ENCODE results near the gene PRSS56. TPM values are rescaled to one million over a fixed set of nuclear protein-coding genes. Genes with fewer than 3 reads are reported as not detected.

PRSS56 gene
- total RNA-seq, 1 donor: not detected

GRCh38 chr2:232535761-232536530, 15.8 kb downstream of the PRSS56 start:
- peaks cover 15% of the 10 kb centered on the region for H3K4me1 ChIP-seq (ENCODE audit: insufficient read depth, low read length)
- H3K27me3 ChIP-seq (ENCODE audit: insufficient read depth, low read length): no peaks in the 10 kb centered on the region
- no peak overlapping the region for H3K4me3 ChIP-seq (ENCODE audit: low read length)
- H3K9me3 ChIP-seq (ENCODE audit: low read depth, low read length): no peaks in the 10 kb centered on the region

GRCh38 chr2:232537079-232537478, 16.9 kb downstream of the PRSS56 start:
- Histone ChIP-seq H3K27me3 (ENCODE audit: insufficient read depth, low read length) (no peaks in the 10 kb centered on the region), H3K4me3 (ENCODE audit: low read length) (no peak overlapping the region), H3K9me3 (ENCODE audit: low read depth, low read length) (no peaks in the 10 kb centered on the region), H3K4me1 (ENCODE audit: insufficient read depth, low read length) (peaks cover 15% of the 10 kb centered on the region)

- peaks cover 15% of the 10 kb centered on the region for H3K4me1 ChIP-seq (ENCODE audit: insufficient read depth, low read length)
- H3K4me3 ChIP-seq (ENCODE audit: low read length): no peak overlapping the region
- no peaks in the 10 kb centered on the region for H3K27me3 ChIP-seq (ENCODE audit: insufficient read depth, low read length)
- no peaks in the 10 kb centered on the region for H3K9me3 ChIP-seq (ENCODE audit: low read depth, low read length)
Observed at GRCh38 chr2:232537499-232537898, 17.3 kb downstream of the PRSS56 start.

GRCh38 chr2:232538671-232539070, 18.5 kb downstream of the PRSS56 start:
- H3K4me3 ChIP-seq (ENCODE audit: low read length): no peak overlapping the region
- H3K27me3 ChIP-seq (ENCODE audit: insufficient read depth, low read length): no peaks in the 10 kb centered on the region

GRCh38 chr2:232539298-232540231, 19.4 kb downstream of the PRSS56 start, which contains the start of gene CHRNG:
TSS of gene CHRNG (plus strand) at chr2:232539692. CDS start at chr2:232539748, 56 bp downstream.
- Histone ChIP-seq H3K4me1 (ENCODE audit: insufficient read depth, low read length) (peaks cover 15% of the 10 kb centered on the region), H3K9me3 (ENCODE audit: low read depth, low read length) (no peaks in the 10 kb centered on the region), H3K27me3 (ENCODE audit: insufficient read depth, low read length) (no peaks in the 10 kb centered on the region), H3K4me3 (ENCODE audit: low read length) (no peak within 1 kb of the TSS)

More at GRCh38 chr2:232538671-232539070, 18.5 kb downstream of the PRSS56 start:
- no peaks in the 10 kb centered on the region for H3K9me3 ChIP-seq (ENCODE audit: low read depth, low read length)
- peaks cover 15% of the 10 kb centered on the region for H3K4me1 ChIP-seq (ENCODE audit: insufficient read depth, low read length)

GRCh38 chr2:232540441-232541041, 20.4 kb downstream of the PRSS56 start:
- H3K27me3 ChIP-seq (ENCODE audit: insufficient read depth, low read length): no peaks in the 10 kb centered on the region
- no peak overlapping the region for H3K4me3 ChIP-seq (ENCODE audit: low read length)
- peaks cover 15% of the 10 kb centered on the region for H3K4me1 ChIP-seq (ENCODE audit: insufficient read depth, low read length)
- H3K9me3 ChIP-seq (ENCODE audit: low read depth, low read length): no peaks in the 10 kb centered on the region

GRCh38 chr2:232541195-232541960, 21.2 kb downstream of the PRSS56 start:
- H3K4me1 ChIP-seq (ENCODE audit: insufficient read depth, low read length): peaks cover 21% of the 10 kb centered on the region
- no peaks in the 10 kb centered on the region for H3K9me3 ChIP-seq (ENCODE audit: low read depth, low read length)
- no peaks in the 10 kb centered on the region for H3K27me3 ChIP-seq (ENCODE audit: insufficient read depth, low read length)
- H3K4me3 ChIP-seq (ENCODE audit: low read length): no peak overlapping the region

- H3K4me3 ChIP-seq (ENCODE audit: low read length): no peak overlapping the region
- peaks cover 28% of the 10 kb centered on the region for H3K4me1 ChIP-seq (ENCODE audit: insufficient read depth, low read length)
- H3K27me3 ChIP-seq (ENCODE audit: insufficient read depth, low read length): no peaks in the 10 kb centered on the region
- H3K9me3 ChIP-seq (ENCODE audit: low read depth, low read length): no peaks in the 10 kb centered on the region
Observed at GRCh38 chr2:232541961-232542714, 21.9 kb downstream of the PRSS56 start.

- Histone ChIP-seq H3K4me1 (ENCODE audit: insufficient read depth, low read length) (peaks cover 36% of the 10 kb centered on the region), H3K9me3 (ENCODE audit: low read depth, low read length) (no peaks in the 10 kb centered on the region), H3K4me3 (ENCODE audit: low read length) (no peak overlapping the region), H3K27me3 (ENCODE audit: insufficient read depth, low read length) (no peaks in the 10 kb centered on the region)
Observed at GRCh38 chr2:232542715-232543467, 22.7 kb downstream of the PRSS56 start.

- no peaks in the 10 kb centered on the region for H3K27me3 ChIP-seq (ENCODE audit: insufficient read depth, low read length)
- no peak overlapping the region for H3K4me3 ChIP-seq (ENCODE audit: low read length)
- peaks cover 31% of the 10 kb centered on the region for H3K4me1 ChIP-seq (ENCODE audit: insufficient read depth, low read length)
- H3K9me3 ChIP-seq (ENCODE audit: low read depth, low read length): no peaks in the 10 kb centered on the region
Observed at GRCh38 chr2:232543491-232543890, 23.3 kb downstream of the PRSS56 start.

- H3K4me1 ChIP-seq (ENCODE audit: insufficient read depth, low read length): peaks cover 28% of the 10 kb centered on the region
- no peaks in the 10 kb centered on the region for H3K27me3 ChIP-seq (ENCODE audit: insufficient read depth, low read length)
- no peak overlapping the region for H3K4me3 ChIP-seq (ENCODE audit: low read length)
- H3K9me3 ChIP-seq (ENCODE audit: low read depth, low read length): no peaks in the 10 kb centered on the region
Observed at GRCh38 chr2:232543928-232544631, 23.9 kb downstream of the PRSS56 start.

GRCh38 chr2:232544674-232545073, 24.5 kb downstream of the PRSS56 start:
- no peak overlapping the region for H3K4me3 ChIP-seq (ENCODE audit: low read length)
- H3K27me3 ChIP-seq (ENCODE audit: insufficient read depth, low read length): no peaks in the 10 kb centered on the region

More at GRCh38 chr2:232544674-232545073, 24.5 kb downstream of the PRSS56 start:
- peaks cover 29% of the 10 kb centered on the region for H3K4me1 ChIP-seq (ENCODE audit: insufficient read depth, low read length)
- H3K9me3 ChIP-seq (ENCODE audit: low read depth, low read length): no peaks in the 10 kb centered on the region

All from mononuclear cell (primary cell).